Measurements from ENCODE around the gene NDUFB2. TPM values are rescaled to one million over a fixed set of nuclear protein-coding genes. Genes with fewer than 3 reads are reported as not detected.

Gene NDUFB2
- total RNA-seq, 1 donor from 2014 or later: 174 TPM

DNA sequence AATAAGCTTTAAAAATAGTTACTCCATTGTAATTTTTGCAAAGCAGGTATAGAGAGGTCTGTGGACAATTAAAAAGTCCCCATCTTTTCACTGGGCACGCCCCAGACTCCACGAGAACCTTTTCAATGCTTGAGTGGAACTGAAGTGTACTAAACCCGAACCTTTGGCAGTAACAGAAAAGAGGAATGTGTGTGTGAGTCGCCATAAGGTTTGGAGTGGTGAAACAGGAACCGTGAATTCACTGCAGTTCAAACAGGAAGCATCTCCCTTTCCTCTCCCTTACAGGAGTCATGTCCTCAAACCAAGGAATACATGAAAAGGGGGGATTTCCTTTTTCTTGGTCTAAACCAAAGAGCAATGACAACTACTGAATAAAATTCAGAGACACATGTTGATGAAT, 23.2 kb downstream of the NDUFB2 start:
- H3K9me3 Mint-ChIP-seq (ENCODE audit: low read depth): peaks cover 2% of the 10 kb centered on the region
- no peak overlapping the region for H3K4me3 Mint-ChIP-seq (ENCODE audit: low read depth)
- TF ChIP-seq, protein P1, sequence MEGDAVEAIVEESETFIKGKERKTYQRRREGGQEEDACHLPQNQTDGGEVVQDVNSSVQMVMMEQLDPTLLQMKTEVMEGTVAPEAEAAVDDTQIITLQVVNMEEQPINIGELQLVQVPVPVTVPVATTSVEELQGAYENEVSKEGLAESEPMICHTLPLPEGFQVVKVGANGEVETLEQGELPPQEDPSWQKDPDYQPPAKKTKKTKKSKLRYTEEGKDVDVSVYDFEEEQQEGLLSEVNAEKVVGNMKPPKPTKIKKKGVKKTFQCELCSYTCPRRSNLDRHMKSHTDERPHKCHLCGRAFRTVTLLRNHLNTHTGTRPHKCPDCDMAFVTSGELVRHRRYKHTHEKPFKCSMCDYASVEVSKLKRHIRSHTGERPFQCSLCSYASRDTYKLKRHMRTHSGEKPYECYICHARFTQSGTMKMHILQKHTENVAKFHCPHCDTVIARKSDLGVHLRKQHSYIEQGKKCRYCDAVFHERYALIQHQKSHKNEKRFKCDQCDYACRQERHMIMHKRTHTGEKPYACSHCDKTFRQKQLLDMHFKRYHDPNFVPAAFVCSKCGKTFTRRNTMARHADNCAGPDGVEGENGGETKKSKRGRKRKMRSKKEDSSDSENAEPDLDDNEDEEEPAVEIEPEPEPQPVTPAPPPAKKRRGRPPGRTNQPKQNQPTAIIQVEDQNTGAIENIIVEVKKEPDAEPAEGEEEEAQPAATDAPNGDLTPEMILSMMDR (IDR thresholded peaks at IDR 0.05; ENCODE audit: unreplicated experiment): no peak

DNA sequence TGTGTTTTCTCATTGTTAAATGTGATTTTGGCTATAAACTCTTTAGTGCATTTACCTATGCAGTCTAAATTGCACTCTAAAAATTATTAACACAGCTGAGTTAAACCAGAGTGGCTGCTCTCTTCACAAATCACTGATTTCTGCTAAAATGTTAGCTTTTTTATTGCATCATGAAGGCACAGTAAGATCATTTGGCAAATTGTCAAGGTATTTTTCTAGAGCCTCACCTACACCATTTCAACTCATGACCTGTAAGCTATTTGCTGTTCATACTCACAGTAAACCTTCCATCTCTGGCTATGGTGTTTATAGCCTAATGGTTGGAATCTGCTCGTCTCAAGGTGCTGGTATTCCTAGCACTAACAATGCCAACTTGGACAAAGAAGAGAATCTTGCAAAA, 25.7 kb downstream of the NDUFB2 start:
- peaks cover 5% of the 10 kb centered on the region for H3K36me3 Mint-ChIP-seq (ENCODE audit: insufficient read depth)
- no peak for DNase-seq (ENCODE audit: low spot score, unreplicated experiment)
- H3K4me3 Mint-ChIP-seq (ENCODE audit: low read depth): no peak overlapping the region
- H3K9me3 Mint-ChIP-seq (ENCODE audit: low read depth): no peaks in the 10 kb centered on the region
- no peak overlapping the region for H3K27ac Mint-ChIP-seq
- TF ChIP-seq, protein P1 (IDR thresholded peaks at IDR 0.05; ENCODE audit: unreplicated experiment): no peak
- no peaks in the 10 kb centered on the region for H3K4me1 Mint-ChIP-seq (ENCODE audit: low read depth)
- no peaks in the 10 kb centered on the region for H3K27me3 Mint-ChIP-seq

More for the DNA sequence above, 23.2 kb downstream of the NDUFB2 start:
- Mint-ChIP-seq H3K27ac (no peak overlapping the region), H3K27me3 (no peaks in the 10 kb centered on the region), H3K36me3 (ENCODE audit: insufficient read depth) (peaks cover 8% of the 10 kb centered on the region), H3K4me1 (ENCODE audit: low read depth) (no peaks in the 10 kb centered on the region)
- DNase-seq (ENCODE audit: low spot score, unreplicated experiment): no peak

DNA sequence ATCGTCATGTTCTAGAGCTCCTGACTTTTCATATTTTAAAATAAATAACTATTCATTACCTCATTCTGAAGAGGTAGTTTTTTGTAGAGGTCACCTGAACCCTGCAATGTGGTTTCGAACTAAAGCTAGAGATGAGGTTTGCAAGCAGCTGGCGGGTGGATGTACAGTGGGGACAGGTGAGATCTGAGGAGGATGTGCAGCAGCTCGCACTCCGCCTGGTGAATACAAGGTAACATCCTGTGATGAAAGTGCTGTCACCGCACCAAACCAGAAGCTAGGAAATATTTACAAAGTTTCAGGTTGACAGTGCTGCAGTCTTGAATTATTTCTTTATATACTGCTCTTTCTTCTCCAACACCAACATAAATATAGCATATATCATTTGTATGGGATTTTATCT, 26.5 kb downstream of the NDUFB2 start:
- no peaks in the 10 kb centered on the region for H3K9me3 Mint-ChIP-seq (ENCODE audit: low read depth)
- no peak overlapping the region for H3K27ac Mint-ChIP-seq
- no peak overlapping the region for H3K4me3 Mint-ChIP-seq (ENCODE audit: low read depth)
- DNase-seq (ENCODE audit: low spot score, unreplicated experiment): no peak
- H3K4me1 Mint-ChIP-seq (ENCODE audit: low read depth): no peaks in the 10 kb centered on the region
- TF ChIP-seq, protein P1 (IDR thresholded peaks at IDR 0.05; ENCODE audit: unreplicated experiment): no peak
- peaks cover 5% of the 10 kb centered on the region for H3K36me3 Mint-ChIP-seq (ENCODE audit: insufficient read depth)
- H3K27me3 Mint-ChIP-seq: no peaks in the 10 kb centered on the region

DNA sequence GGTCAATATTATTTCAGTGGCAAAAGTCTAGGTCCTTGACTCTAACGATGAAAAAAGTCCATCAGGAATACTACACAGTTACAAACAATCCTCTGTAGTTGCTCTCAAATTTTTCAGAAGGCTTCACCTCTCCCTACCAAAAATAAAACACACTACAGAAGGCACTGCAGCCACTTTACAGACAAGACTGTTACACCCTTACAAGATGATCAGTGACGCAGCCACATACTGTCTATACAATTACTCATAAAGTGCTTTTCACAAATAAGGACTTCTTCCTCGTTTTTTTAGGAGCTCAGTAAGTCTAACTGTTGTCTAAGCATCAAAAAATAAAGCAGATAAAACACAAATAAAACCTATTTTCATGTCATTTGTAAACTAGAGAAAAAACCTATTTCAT, 27.1 kb downstream of the NDUFB2 start:
- TF ChIP-seq, protein P1 (IDR thresholded peaks at IDR 0.05; ENCODE audit: unreplicated experiment): no peak
- Mint-ChIP-seq H3K36me3 (ENCODE audit: insufficient read depth) (peaks cover 5% of the 10 kb centered on the region), H3K27me3 (no peaks in the 10 kb centered on the region), H3K27ac (no peak overlapping the region), H3K4me3 (ENCODE audit: low read depth) (no peak overlapping the region), H3K4me1 (ENCODE audit: low read depth) (no peaks in the 10 kb centered on the region), H3K9me3 (ENCODE audit: low read depth) (no peaks in the 10 kb centered on the region)
- no peak for DNase-seq (ENCODE audit: low spot score, unreplicated experiment)

DNA sequence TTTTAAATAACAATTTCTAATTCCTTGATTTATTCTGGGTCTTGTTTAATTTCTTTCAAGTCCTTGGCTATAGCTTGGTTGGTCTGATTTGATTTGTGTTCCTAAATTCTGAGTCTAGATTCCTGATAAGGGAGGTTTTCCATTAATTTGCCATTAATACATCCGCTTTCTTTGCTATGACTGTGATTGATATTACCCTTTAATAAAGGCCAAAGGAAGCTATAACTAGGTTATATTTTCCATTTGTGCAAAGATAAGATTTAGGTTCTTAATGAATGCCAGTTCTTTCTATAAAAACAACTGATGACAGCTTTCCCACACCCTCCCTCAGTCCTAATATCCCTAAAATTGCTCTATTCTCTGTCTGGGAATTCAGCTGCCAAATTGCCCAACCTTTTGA, 28.2 kb downstream of the NDUFB2 start:
- TF ChIP-seq, protein P1 (IDR thresholded peaks at IDR 0.05; ENCODE audit: unreplicated experiment): no peak
- Mint-ChIP-seq H3K9me3 (ENCODE audit: low read depth) (no peaks in the 10 kb centered on the region), H3K27me3 (no peaks in the 10 kb centered on the region), H3K36me3 (ENCODE audit: insufficient read depth) (peaks cover 5% of the 10 kb centered on the region), H3K4me3 (ENCODE audit: low read depth) (no peak overlapping the region), H3K4me1 (ENCODE audit: low read depth) (no peaks in the 10 kb centered on the region), H3K27ac (no peak overlapping the region)
- no peak for DNase-seq (ENCODE audit: low spot score, unreplicated experiment)
